OCI-M1 (cell line): ENCODE results near the gene PTGER1.
"Not testable (repeated sequence)": the region's sequence is repeated elsewhere in the genome, so short reads cannot be mapped to it uniquely, and the experiment has no call there.

Source experiments
- DNase-seq: peaks from one replicate; lab custom pipeline; 2025; lab: John Stamatoyannopoulos, UW

Gene PTGER1

GRCh38 chr19:14473978-14474578, 1.1 kb downstream of the PTGER1 start:
- no peak for DNase-seq

DNA sequence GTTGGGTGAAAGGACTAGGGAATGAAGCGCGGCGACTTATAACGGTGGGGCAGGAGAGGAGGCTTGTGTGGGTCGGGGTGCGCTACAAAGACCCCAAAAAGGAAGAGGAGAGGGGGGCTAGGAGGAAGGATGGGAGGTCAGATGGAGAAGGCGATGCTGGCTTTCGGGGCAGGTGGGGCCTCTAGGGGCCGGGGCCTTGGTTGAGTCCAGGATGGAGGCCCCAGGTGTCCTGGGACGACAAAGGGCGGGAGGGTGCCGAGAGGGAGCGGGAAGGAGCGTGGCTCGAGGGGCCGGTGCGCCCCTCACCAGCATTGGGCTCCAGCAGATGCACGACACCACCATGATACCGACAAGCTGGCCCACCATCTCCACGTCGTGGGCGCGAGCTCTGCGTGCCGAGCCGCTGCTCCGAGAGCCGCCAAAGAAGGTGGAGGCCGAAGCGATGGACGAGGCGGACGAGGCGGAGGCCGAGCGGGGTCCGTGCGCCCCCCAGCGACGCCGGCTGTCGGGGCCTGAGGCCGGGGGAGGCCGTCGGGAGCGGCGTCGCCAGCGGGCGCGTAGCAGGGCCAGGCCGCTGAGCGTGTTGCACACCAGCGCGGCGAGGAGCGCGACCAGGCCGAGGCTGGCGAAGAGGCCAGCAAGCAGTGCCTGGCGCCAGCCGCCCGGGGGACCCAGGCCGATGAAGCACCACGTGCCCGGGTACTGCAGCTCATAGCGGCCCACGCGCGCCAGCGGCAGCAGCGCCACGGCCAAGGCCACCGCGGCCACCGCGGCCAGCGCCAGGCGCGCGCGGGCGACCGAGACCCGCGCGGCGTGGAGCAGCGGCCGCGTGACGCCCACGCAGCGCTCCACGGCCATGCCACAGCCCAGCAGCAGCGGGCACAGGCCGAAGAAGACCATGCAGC, 1.8 kb downstream of the PTGER1 start:
- no peak for DNase-seq

DNA sequence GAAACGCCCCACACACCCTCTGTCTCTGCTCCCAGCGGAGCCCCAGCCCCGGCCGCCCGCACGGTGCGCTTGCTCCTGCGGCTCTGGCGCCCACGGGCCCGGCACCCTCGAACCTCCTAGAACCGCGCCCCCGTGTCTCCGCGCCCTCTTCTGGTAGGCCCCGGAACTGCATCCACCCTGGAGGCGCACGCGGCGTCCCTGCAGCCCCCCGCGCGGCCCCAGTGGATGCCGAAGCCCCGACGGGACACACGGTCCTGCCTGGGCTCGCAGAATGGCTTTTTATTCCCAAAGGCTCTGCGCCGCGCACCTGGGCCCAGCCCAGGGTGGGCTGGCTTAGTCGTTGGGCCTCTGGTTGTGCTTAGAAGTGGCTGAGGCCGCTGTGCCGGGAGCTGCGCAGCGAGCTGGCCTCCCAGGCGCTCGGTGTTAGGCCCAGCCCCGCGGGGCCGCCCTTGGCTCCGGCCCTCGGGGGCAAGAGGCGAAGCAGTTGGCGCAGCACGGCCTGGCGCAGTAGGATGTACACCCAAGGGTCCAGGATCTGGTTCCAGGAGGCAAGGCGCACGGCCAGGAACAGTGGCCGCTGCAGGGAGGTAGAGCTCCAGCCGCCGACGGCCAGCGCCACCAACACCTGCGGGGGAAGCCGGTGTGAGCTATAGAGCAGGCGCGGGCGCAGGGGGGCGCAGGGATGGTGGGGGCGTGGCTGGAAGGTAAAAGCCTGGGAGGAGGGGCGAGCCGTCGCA, 2.8 kb downstream of the PTGER1 start:
- DNase-seq, result peak; percentile 64

DNA sequence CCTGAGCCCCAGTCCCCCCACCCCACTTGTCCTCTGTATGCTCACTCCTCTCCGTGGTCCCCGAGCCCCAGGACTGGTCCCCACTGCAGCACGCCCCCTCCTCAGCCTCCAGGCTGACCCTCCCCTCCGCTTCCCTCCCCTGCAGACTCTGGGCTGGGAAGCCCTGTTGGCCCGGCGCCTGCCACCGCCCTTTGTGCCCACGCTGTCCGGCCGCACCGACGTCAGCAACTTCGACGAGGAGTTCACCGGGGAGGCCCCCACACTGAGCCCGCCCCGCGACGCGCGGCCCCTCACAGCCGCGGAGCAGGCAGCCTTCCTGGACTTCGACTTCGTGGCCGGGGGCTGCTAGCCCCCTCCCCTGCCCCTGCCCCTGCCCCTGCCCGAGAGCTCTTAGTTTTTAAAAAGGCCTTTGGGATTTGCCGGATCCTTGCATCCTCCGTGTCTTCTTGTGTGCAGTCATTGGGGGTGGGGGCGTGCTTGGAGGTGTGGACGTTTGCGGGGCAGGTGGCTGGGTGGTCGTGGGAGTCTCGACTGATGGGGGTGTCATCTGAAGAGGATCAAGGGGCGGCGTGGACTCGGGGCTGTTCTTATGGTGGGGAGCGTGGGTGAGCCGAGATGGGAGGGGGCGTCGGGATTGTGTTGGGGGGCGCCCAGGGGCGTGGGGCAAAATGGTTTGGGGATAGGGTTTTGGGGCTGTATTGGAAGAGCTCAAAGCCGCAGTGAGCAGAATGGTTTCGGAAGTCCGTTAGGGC, 3.5 kb downstream of the PTGER1 start:
- no peak for DNase-seq

DNA sequence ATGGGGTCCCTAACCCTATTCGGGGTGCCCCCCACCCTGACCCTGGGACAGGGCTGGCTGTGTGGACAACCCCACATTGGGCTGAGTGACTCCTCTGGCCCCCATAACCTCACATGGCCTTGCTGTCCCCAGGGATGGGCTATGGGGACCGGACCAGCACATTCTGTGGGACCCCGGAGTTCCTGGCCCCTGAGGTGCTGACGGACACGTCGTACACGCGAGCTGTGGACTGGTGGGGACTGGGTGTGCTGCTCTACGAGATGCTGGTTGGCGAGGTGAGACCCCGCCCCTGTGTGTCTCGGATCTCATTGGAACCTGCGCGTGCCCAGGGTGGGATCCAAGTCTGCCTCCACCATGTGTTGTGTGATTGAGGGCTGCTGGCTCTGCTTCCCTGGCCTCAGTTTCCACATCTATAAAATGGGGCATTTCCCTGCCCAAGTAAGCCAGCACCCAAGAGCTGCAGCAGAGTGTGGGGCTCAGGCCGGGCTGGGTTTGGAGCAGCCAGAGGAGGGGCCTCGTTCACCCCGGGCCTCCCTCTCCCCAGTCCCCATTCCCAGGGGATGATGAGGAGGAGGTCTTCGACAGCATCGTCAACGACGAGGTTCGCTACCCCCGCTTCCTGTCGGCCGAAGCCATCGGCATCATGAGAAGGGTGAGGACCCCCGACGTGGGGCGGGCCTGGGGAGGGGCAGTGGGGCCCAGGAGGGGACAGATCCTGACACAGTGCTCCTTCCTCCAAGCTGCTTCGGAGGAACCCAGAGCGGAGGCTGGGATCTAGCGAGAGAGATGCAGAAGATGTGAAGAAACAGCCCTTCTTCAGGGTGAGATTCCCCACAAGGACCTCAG, 4.9 kb downstream of the PTGER1 start:
- DNase-seq, result no peak

DNA sequence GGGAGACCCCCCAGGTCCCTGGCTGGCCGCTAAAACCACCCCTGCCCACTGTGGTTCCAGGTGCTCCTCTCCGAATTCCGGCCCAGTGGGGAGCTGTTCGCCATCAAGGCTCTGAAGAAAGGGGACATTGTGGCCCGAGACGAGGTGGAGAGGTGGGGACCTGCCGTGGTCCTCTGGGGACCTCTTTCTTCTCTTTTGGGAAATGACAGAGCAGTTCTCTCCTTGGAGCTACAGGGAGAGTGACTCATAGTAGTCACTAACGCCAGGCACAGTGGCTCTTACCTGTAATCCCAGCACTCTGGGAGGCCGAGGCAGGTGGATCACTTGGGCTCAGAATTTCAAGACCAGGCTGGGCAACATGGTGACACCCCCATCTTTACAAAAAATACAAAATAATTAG, 7.3 kb downstream of the PTGER1 start:
- DNase-seq, result no peak

DNA sequence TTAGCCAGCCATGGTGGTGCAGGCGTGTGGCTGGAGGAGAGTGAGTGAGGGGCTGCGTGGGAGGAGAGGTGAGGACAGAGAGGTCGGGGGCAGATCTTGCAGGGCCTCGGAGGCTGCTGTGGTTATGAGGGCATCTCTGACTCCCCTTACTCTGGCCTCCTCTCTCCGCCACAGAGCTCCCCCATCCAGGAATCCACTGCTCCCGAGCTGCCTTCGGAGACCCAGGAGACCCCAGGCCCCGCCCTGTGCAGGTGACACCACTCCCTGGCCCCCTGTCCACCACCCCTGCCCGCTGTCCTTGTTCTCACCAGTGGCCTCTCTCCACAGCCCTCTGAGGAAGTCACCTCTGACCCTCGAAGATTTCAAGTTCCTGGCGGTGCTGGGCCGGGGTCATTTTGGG, 7.8 kb downstream of the PTGER1 start:
- no peak for DNase-seq

DNA sequence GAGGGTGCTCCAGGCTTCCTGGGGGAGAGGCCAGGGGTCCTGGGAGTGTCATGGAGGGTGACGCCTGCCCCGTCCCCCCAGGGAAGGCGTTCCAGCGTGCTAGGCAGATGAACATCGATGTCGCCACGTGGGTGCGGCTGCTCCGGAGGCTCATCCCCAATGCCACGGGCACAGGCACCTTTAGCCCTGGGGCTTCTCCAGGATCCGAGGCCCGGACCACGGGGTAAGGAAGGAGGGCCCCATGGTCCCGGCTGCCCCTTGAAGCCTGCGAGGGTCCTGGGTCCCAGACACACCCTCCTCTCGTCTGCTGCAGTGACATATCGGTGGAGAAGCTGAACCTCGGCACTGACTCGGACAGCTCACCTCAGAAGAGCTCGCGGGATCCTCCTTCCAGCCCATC, 11.4 kb downstream of the PTGER1 start:
- no peak for DNase-seq

DNA sequence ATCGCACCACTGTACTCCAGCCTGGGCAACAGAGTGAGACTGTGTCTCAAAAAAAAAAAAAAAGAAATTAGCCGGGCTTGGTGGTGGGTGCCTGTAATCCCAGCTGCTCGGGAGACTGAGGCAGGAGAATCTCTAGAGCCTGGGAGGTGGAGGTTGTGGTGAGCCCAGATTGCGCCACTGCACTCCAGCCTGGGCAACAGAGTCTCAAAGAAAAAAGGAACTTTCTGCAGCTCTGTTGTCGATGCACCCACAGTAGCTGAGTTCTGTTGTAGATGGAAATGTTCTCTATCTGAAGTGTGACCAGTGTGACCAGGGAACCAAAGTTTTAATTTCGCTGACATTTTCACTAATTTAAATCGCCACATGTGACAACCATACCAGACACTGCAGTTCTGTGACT, 12.8 kb downstream of the PTGER1 start:
- DNase-seq, result not testable (repeated sequence)

DNA sequence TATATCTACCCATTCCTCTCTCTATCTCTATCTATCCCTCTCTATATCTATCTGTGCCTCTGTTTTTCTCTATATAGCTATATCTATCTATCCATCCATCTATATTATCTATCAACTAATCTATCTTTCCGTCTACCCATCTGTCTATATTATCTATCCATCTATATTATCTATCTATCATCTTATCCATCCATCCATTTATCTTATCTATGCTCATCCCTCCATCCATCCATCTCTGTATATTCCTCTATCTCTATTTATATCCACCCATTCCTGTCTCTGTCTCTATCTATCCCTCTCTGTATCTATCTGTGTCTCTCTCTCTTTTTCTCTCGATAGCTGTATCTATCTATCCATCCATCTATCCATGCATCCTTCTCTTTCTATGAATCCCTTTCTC, 14.2 kb downstream of the PTGER1 start:
- DNase-seq, result no peak

DNA sequence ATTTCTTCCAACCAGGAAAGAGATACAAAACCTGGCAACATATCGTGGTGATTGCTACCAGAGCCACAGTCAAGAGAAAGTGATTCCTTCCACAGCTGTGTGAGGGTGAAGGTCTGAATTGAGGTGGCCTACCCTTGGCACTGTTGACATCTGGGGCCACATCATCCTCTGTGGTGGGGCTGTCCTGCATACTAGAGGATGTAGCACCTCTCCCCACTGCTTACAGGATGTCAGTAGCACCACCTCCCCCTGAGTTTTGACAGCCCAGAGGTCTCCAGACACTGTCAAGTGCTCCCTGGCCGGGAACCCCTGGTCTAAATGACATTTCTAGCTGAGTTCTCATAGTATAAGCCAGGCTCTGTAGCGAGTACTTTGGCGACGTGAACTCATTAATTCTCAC, 15.5 kb downstream of the PTGER1 start:
- no peak for DNase-seq

GRCh38 chr19:14452303-14452702, 22.9 kb downstream of the PTGER1 start:
- not testable (repeated sequence) for DNase-seq

- DNase-seq, result no peak
Observed at GRCh38 chr19:14450876-14451275, 24.3 kb downstream of the PTGER1 start.

- peak; percentile 94 for DNase-seq
Observed at GRCh38 chr19:14450168-14450874, 24.8 kb downstream of the PTGER1 start.

DNA sequence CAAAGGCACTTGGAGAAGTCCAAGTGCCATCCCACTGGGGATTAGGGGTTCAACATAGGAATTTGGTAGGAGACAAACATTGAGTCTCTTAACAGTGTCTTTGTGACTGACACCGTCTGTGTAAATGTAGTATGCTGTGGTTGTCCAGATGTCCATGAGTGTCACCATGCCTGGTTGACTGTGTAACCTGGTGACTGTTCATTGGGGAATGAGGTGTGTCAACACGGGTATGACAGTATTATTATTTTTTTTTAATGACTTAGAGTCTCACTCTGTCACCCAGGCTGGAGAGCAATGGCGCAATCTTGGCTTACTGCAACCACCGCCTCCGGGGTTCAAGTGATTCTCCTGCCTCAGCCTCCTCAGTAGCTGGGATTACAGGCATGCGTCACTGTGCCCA, 25.8 kb downstream of the PTGER1 start:
- DNase-seq, result no peak

GRCh38 chr19:14446336-14447036, 28.7 kb downstream of the PTGER1 start:
- no peak for DNase-seq

DNA sequence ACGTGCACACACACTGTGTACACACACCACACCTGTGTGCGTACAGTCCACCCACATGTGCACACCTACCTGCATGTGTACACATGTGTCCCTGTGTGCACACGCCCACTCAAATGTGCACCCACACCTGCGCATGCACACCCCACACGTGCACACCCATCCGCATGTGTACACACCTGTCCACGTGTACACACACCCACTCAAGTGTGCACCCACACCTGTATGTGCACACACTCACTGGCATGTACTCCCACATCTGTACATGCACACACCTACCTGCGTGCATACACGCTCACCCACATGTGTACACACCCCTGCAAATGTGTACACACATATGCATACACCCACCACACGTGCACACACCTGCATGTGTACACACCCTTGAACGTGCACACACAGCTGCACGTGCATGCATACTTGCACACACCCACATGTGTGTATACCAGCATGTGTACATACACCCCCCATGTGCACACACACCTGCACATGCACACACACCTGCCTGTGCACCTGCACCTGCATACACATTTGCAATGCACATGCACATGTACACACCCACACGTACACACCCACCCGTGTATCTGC, 31.4 kb downstream of the PTGER1 start:
- DNase-seq, result no peak

GRCh38 chr19:14442891-14443631, 32.1 kb downstream of the PTGER1 start:
- DNase-seq, result no peak
